AG10803 (cell line): ENCODE measurements around the gene ZNF48.

Experiments used
- DNase-seq: peaks from one replicate; pipeline ENCODE4 v3.0.0; 2010; ENCODE audit warnings: low read depth
- H3K4me3 ChIP-seq: 2 replicates; pipeline ENCODE4 v1.5.1; 2011; ENCODE audit warnings: mild to moderate bottlenecking, low read length, control low read depth
- TF ChIP-seq, protein P1 (sequence below): conservative IDR thresholded peaks from 2 replicates; pipeline ENCODE4 v1.5.1; 2011; ENCODE audit warnings: mild to moderate bottlenecking, low read length, control low read depth, inconsistent platforms

The ZNF48 gene

DNA sequence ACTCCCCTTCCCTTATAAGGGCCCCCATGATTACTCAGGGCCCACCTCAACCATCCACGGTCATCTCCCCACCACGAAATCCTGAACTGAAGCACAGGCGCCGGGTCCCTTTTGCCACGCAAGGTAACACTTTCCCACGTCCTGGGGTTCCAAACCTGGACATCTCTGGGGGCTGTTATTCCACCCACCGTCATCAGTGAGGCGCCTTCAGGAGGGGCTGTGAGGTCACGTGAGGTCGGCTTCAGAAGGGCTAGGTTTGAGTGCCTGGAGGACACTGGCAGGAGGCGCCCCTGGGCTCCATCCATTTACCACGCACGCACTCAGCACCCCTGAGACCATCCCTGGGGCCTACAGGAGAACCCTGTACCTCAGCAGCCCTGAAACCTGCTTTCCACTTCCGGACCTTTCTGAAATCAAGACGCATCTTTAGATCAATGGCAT lies 44.2 kb upstream of the ZNF48 start:
- DNase-seq = no peak
- TF ChIP-seq, protein P1, sequence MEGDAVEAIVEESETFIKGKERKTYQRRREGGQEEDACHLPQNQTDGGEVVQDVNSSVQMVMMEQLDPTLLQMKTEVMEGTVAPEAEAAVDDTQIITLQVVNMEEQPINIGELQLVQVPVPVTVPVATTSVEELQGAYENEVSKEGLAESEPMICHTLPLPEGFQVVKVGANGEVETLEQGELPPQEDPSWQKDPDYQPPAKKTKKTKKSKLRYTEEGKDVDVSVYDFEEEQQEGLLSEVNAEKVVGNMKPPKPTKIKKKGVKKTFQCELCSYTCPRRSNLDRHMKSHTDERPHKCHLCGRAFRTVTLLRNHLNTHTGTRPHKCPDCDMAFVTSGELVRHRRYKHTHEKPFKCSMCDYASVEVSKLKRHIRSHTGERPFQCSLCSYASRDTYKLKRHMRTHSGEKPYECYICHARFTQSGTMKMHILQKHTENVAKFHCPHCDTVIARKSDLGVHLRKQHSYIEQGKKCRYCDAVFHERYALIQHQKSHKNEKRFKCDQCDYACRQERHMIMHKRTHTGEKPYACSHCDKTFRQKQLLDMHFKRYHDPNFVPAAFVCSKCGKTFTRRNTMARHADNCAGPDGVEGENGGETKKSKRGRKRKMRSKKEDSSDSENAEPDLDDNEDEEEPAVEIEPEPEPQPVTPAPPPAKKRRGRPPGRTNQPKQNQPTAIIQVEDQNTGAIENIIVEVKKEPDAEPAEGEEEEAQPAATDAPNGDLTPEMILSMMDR = no peak
- H3K4me3 ChIP-seq = no peak overlapping the region

DNA sequence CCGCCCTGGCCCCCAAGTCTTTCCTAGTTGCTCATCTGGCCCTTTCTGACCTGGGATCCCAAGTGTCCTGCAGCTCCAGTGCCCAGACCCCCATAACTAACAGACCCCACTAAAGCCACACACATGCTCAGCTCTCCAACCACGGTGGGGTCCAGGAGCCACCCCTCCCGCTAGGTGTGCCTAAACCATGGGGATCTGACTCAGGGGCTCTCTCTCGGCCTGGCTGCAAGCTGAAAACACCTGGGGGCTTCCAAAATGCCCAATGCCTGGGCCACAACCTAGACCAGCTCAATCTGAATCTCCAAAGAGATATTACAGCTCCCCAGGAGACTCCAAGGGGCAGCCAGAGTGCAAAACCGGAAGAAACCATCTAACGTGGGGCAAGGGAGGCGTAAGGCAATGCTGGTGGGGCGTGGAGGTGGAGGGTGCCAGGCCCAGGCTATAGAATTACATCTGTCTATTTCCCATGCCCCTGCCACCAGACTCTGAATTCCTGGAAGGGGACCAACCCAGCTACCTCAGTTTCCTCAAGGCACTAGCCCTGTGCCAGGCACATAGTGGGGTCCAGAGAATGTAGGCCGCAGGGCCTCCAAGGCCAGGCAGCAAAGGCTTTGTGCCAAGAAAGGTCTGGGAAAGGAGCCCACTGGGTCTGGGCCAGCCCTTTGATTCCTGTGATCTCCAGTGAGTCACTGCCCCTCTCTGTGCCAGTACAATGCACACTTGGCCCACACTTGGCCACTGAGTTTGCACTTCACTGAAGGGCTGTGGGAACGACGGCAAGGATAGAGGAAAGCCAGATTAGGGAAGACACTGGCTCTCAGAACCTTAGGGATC lies 43.4 kb upstream of the ZNF48 start:
- peak; percentile 93 for DNase-seq
- TF ChIP-seq, protein P1 = no peak
- H3K4me3 ChIP-seq = no peak overlapping the region

DNA sequence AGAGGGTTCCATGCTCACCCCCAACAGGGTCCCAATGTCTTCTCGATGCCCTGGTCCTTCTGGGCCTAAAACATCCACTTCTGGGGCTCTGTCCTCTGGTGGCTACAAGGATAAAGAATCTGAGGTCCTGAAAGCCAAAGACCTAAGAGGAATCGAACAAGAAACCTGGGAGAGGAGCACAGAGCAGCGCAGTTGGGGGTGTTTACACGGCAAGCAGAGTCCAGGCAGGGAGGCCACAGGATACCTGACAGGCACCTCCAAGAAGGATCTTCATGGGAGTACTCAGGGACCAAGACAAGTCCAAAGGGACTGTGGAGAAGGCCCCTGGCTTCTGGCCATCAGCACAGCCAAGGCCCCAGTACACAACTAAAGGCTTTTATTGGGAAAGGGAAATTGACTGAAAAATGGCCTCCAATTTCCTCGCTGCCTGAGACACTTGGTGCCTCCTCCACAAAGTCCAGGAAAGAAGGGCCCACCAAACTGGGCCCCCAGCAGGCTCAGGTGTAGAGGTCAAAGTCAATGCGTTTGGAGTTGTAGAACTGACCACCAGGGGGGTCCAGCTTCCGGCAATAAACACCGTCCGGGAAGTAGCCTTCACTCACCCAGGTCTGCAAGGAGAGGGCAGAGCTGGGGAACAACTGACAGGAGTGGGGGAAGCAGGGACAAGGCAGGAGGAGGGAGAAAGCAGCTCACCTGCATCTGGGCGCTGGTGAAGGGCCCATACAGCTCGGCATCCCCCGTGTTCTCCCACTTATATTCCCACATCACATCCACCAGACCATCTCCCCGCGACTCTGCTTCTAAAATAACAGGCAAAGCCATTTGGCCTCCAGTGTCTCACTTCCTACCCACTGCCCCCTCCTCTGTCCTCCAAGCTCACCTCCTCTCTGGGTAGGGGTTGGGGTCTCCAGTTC lies 42.5 kb upstream of the ZNF48 start:
- DNase-seq = no peak
- TF ChIP-seq, protein P1 = no peak
- H3K4me3 ChIP-seq = no peak overlapping the region

DNA sequence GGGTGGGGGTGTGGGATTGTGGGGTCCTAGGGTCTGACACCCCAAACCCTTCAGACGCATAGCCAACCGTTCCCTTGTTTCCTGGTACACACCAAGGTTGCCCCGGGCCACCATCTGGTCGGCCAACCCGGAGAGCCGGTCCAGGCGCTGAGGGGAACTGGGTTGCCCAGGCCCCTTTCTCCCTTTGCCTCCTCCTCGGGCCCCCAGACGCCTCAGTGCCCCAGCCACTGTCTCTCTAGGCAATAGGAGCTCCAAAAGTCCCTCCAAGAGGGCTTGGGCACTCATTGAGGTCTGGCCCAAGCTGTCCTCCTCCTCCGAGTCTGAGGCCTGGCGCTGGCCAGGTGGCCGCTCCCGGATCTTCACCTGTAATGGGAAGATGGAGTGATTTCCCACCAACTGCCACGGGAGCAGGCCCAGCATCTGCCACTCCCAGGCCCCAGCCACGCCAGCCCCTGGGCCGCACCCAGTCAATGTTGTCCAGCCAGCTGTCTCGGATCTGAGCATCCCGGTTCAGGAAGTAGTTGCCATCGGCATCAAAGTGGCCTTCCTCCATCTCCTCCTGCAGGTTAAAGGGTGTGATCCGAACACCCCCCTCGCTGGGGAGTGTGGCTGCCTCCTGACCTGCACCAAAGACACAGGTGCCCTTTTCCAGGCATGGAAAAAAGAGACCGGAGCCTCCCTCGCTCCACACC lies 41.6 kb upstream of the ZNF48 start:
- DNase-seq = no peak
- TF ChIP-seq, protein P1 = no peak
- peak overlapping the region; percentile 95 for H3K4me3 ChIP-seq

DNA sequence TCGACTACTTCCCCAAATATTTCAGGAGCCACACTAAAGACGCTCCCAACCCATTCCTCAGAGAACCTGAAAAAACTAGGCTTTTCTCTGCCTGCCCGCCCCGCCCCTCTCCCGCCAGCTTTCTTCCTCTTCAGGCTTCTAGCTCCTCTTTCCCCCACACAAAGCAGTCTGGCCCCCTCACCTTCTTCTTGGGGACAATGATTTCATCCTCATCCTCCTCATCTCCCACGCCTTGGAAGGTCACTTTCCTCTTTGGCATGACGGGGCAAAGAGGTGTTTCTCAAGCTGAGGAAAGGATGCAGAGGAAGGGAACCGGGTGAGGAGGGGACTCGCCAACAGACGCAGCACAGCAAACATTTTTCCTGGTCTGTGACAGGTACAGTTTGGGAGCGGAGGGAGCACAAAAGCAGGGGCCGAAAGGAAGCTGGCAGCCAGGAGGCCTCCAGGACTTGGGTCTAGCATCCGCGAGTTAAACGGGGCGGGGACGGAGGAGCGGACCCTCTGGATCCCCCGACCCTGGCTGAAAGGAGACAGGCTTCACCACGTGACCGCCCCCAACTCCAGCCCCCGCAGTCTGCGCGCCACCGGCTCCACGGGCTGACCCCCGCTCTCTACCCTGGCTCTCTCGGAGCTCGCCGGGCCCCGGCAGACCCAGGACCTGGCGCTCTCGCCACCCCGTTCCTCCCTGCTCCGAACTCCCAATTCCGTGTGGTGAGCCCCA lies 40.6 kb upstream of the ZNF48 start:
- H3K4me3 ChIP-seq = peak overlapping the region; percentile 95
- DNase-seq = no peak
- TF ChIP-seq, protein P1 = no peak

DNA sequence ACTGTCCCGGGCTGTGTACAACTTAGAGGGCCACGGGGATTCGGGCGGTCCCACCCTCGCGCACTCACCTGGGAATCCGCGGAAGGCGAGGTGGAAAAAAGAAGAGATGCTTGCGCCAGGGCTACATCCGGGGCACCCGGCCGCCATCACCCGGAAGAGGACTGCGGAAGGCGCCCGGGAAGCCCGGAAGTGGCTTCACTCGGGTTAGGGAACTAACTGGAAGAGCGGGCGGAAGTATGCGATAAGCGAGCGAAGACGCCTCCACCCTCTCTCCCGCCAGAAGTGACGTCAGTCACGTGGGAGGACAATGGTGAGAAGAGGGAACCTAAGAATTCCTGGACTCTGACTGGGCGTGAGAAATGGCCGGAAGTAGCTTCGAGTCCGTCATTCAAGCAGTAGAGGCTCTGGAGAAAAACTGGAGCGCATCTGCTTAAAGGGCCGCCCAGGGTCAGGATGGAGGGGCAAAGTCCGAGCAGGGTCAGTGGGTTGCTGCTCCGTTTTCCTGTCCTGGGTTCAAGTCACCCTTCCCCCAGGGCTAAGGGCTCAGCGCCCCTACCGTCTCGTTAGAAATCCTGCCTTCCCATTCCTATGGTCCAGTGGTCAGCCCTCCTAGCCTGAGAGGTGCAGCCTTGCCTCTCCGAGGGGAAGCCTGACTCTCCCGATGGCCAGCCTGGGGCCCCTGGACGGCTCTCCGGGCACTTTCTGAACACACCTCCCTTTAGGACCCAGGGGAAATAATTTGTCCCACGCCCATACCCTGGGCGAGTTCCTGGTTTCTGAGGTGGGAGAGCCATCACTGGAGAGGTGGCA lies 39.9 kb upstream of the ZNF48 start, which contains the start of gene CD2BP2:
TSS of gene CD2BP2 (minus strand) at position 165 of the 810 bp plus-strand sequence. CDS start 627 bp downstream, outside the sequence.
- H3K4me3 ChIP-seq = peak within 1 kb of the TSS; percentile 95
- TF ChIP-seq, protein P1 = peak; percentile 23
- DNase-seq = peak; percentile 100
